ENCODE measurements around the gene ZNF592.

- TF ChIP-seq POLR2A (IDR thresholded peaks at IDR 0.05), result no peak
- TF ChIP-seq, protein P1, sequence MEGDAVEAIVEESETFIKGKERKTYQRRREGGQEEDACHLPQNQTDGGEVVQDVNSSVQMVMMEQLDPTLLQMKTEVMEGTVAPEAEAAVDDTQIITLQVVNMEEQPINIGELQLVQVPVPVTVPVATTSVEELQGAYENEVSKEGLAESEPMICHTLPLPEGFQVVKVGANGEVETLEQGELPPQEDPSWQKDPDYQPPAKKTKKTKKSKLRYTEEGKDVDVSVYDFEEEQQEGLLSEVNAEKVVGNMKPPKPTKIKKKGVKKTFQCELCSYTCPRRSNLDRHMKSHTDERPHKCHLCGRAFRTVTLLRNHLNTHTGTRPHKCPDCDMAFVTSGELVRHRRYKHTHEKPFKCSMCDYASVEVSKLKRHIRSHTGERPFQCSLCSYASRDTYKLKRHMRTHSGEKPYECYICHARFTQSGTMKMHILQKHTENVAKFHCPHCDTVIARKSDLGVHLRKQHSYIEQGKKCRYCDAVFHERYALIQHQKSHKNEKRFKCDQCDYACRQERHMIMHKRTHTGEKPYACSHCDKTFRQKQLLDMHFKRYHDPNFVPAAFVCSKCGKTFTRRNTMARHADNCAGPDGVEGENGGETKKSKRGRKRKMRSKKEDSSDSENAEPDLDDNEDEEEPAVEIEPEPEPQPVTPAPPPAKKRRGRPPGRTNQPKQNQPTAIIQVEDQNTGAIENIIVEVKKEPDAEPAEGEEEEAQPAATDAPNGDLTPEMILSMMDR (IDR thresholded peaks at IDR 0.05), result no peak
These were observed 94.4 kb downstream of the ZNF592 start for GRCh38 chr15:84842781-84843180.

Measured in upper lobe of left lung (tissue), 4 donors.